Tibial artery (tissue), 4 donors: ENCODE results near the gene SBNO2.

Experiments used
- DNase-seq, 2 donors: peaks; one replicate each; pipeline ENCODE4 v3.0.0-alpha.2; 2019
- H3K27ac ChIP-seq, 2 donors: fragments of 200-600 bp; sonication (generic) in 1 of 2; 1 replicate in 1 of 2; 2 replicates in 1 of 2; pipeline ENCODE4 v1.5.1; 2018 to 2019; ENCODE audit warnings: mild to moderate bottlenecking in 1 of 2
- H3K27me3 ChIP-seq, 2 donors: fragments of 200-600 bp; sonication (generic) in 1 of 2; one replicate each; pipeline versions ENCODE4 v1.5.1 to v1.6.0; 2016 to 2019
- H3K36me3 ChIP-seq, 3 donors: fragments of 200-600 bp; sonication (generic) in 2 of 3; one replicate each; pipeline ENCODE4 v1.5.1; 2016 to 2019; ENCODE audit warnings: mild to moderate bottlenecking in 2 of 3
- H3K4me1 ChIP-seq, 4 donors: fragments of 200-600 bp; sonication (generic) in 2 of 4; 1 replicate in 3 of 4; 2 replicates in 1 of 4; pipeline ENCODE4 v1.5.1; 2016 to 2019
- H3K4me3 ChIP-seq, 2 donors: fragments of 200-600 bp; sonication (generic) in 1 of 2; 1 replicate in 1 of 2; 2 replicates in 1 of 2; pipeline ENCODE4 v1.5.1; 2018 to 2019; ENCODE audit warnings: mild to moderate bottlenecking in 2 of 2
- H3K9me3 ChIP-seq, 3 donors: fragments of 200-600 bp; sonication (generic) in 1 of 3; one replicate each; pipeline ENCODE4 v1.5.1; 2016 to 2019
- intact Hi-C: fragments of 100-400 bp; cut with DNase I; formaldehyde crosslinking; loops from one replicate; pipeline ENCODE4 v1.15.0; 2023; ENCODE audit warnings: low total_unique reads
- TF ChIP-seq, protein P1 (sequence below), 2 experiments: fragments of 200-600 bp in 1 of 2; fragments of 450-650 bp in 1 of 2; IDR thresholded peaks; one replicate each; pipeline ENCODE4 v1.5.1; 2017 to 2019; ENCODE audit warnings: antibody characterized with exemption in 2 of 2, mild to moderate bottlenecking in 1 of 2, moderate library complexity in 1 of 2

Gene SBNO2

DNA sequence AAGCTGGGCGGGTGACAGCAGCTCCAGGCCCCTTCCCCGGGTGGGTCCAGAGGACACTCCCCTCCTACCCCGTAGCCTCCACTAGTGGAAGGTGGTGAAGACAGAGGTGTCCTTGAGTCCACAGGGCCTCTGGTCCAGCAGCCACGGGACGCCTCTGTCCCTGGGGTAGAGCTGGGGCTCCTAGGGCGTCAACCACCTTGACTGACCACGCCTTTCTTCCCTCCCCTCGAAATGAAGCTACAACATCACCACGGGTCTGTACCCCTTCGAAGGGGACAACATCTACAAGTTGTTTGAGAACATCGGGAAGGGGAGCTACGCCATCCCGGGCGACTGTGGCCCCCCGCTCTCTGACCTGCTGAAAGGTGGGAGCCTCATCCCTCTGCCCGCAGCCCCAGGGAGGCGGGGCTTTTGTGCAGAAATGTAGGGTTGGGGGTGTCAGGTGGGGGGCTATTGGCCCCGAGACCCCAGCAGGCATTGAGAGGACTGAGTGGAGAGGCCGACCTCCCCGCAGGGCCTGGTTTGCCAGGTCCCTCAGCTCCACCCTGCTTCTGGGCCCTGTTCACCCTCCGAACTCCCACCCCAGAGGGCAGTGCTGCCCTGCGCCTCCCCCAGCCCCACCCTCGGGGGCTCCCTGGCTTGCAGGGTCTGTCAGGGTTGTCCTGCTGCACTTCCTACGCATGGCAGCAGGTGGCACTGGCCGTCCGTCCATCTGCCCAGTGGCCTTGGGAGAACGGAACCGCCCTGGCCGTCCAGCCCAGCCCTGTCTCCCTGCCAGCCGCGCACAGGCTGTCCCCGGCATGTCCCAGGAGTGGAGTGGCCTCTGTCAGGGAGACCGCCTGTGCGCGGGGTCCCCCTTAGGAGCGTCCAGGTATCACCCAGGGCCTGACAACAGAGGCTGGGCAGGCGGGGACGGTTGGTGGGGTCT lies 47.2 kb upstream of the SBNO2 start:
- Histone ChIP-seq H3K4me3 (no peak overlapping the region), H3K27ac (peak overlapping the region; percentile 21 to 94), H3K9me3 (no peaks in the 10 kb centered on the region), H3K36me3 (peaks cover 33 to 66% (median 57%) of the 10 kb centered on the region in 3 donors), H3K4me1 (peaks cover 5 to 66% (median 51%) of the 10 kb centered on the region in 4 donors), H3K27me3 (no peaks in the 10 kb centered on the region)
- intact Hi-C loops = no loop called here
- TF ChIP-seq, protein P1, sequence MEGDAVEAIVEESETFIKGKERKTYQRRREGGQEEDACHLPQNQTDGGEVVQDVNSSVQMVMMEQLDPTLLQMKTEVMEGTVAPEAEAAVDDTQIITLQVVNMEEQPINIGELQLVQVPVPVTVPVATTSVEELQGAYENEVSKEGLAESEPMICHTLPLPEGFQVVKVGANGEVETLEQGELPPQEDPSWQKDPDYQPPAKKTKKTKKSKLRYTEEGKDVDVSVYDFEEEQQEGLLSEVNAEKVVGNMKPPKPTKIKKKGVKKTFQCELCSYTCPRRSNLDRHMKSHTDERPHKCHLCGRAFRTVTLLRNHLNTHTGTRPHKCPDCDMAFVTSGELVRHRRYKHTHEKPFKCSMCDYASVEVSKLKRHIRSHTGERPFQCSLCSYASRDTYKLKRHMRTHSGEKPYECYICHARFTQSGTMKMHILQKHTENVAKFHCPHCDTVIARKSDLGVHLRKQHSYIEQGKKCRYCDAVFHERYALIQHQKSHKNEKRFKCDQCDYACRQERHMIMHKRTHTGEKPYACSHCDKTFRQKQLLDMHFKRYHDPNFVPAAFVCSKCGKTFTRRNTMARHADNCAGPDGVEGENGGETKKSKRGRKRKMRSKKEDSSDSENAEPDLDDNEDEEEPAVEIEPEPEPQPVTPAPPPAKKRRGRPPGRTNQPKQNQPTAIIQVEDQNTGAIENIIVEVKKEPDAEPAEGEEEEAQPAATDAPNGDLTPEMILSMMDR (IDR thresholded peaks at IDR 0.05) = peak; percentile 59 to 65
- DNase-seq = peak in 1 of 2 donors; percentile 89

DNA sequence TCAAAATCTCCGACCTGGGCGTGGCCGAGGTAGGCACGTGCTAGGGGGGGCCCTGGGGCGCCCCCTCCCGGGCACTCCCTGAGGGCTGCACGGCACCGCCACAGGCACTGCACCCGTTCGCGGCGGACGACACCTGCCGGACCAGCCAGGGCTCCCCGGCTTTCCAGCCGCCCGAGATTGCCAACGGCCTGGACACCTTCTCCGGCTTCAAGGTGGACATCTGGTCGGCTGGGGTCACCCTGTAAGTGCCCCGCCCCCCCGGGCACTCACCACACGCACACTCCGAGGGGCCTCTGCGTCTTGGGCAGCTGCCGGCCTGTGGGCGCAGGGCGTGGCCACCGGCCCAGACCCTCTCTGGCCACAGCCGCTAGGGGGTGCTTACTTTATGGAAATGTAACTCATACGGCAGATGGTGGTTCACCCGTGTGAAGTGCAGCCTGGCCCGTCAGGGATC lies 46.4 kb upstream of the SBNO2 start:
- no peak for DNase-seq
- Histone ChIP-seq H3K9me3 (no peaks in the 10 kb centered on the region), H3K4me3 (no peak overlapping the region), H3K27me3 (no peaks in the 10 kb centered on the region), H3K36me3 (peaks cover 28 to 58% (median 49%) of the 10 kb centered on the region in 3 donors), H3K27ac (peak overlapping the region; percentile 21 to 94), H3K4me1 (peaks cover 7 to 73% (median 59%) of the 10 kb centered on the region in 4 donors)
- TF ChIP-seq, protein P1 (IDR thresholded peaks at IDR 0.05) = no peak
- intact Hi-C loops = no loop called here

GRCh38 chr19:1219786-1220476 lies 45.9 kb upstream of the SBNO2 start:
- Histone ChIP-seq H3K27ac (peak overlapping the region in 1 of 2 donors; percentile 94), H3K4me1 (peaks cover 9 to 79% (median 65%) of the 10 kb centered on the region in 4 donors), H3K9me3 (no peaks in the 10 kb centered on the region), H3K4me3 (no peak overlapping the region), H3K27me3 (no peaks in the 10 kb centered on the region), H3K36me3 (peaks cover 28 to 53% (median 46%) of the 10 kb centered on the region in 3 donors)
- intact Hi-C loops = no loop called here
- TF ChIP-seq, protein P1 (IDR thresholded peaks at IDR 0.05) = no peak
- DNase-seq = no peak

DNA sequence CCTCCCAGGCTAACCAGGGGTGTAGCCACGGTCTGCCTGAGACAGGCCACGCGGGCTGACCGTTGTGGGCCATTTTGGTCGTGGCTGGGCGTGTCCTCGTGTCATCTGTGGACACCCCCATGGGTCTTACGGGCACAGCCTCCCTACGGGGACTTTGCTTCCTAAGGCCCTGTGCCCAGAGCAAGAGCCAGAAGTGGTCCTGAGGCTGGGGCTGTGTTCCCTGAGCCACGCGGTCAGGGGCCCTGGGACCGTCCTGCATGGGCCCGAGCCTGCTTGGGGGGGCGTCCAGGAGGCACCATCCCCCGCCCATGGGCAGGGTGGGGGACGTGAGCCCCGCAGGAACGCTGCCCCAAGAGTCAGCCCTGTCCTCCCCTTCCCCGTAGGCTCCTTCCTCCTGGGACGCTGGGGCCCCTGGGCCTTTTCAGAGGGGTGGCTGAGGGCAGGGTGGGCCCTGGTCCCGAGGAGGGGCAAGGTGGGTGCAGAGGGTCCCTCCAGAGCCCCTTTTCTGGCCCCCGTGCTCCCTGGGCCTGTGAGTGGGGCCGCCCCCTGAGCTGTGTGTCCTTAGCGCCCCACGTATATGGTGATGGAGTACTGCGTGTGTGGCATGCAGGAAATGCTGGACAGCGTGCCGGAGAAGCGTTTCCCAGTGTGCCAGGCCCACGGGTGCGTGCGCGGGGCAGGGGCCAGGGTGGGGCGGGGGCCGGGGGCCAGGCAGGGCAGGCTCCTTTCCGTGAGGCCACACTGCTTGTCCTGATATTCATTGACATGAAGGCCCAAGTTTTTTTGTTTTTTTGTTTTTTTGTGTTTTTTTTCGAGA lies 44.9 kb upstream of the SBNO2 start:
- DNase-seq = no peak
- peaks cover 28 to 43% (median 36%) of the 10 kb centered on the region in 3 donors for H3K36me3 ChIP-seq
- H3K4me3 ChIP-seq = no peak overlapping the region
- TF ChIP-seq, protein P1 (IDR thresholded peaks at IDR 0.05) = no peak
- H3K27ac ChIP-seq = peak overlapping the region; percentile 91 to 94
- intact Hi-C loops = no loop called here
- no peaks in the 10 kb centered on the region for H3K27me3 ChIP-seq
- H3K4me1 ChIP-seq = peaks cover 9 to 89% (median 74%) of the 10 kb centered on the region in 4 donors
- H3K9me3 ChIP-seq = no peaks in the 10 kb centered on the region

- Histone ChIP-seq H3K9me3 (no peaks in the 10 kb centered on the region), H3K4me3 (no peak overlapping the region), H3K27me3 (no peaks in the 10 kb centered on the region), H3K36me3 (peaks cover 12 to 27% (median 20%) of the 10 kb centered on the region in 3 donors), H3K4me1 (peaks cover 9 to 93% (median 79%) of the 10 kb centered on the region in 4 donors), H3K27ac (peak overlapping the region; percentile 91 to 94)
- DNase-seq = no peak
- intact Hi-C loops = no loop called here
- TF ChIP-seq, protein P1 (IDR thresholded peaks at IDR 0.05) = no peak
These were observed 43.3 kb upstream of the SBNO2 start for GRCh38 chr19:1217366-1217765.
